PFSK-1 (cell line): ENCODE measurements around the gene KDM4C.

Experiments used
- FOXP2 ChIP-seq: optimal IDR thresholded peaks from 2 replicates; pipeline ENCODE3; 2011; ENCODE audit warnings: borderline replicate concordance, control low read depth, inconsistent platforms; ENCODE audit not compliant: insufficient read depth; ENCODE audit errors: extremely low read length, extremely low read depth
- POLR2AphosphoS5 ChIP-seq: IDR thresholded peaks from 2 replicates; pipeline ENCODE4 v1.6.1; 2012; ENCODE audit warnings: low read depth, mild to moderate bottlenecking, control low read depth, low read length, moderate library complexity
- SIN3A ChIP-seq: IDR thresholded peaks from 2 replicates; pipeline ENCODE4 v1.6.1; 2012; ENCODE audit warnings: mild to moderate bottlenecking, low read length, moderate library complexity, borderline replicate concordance; ENCODE audit not compliant: insufficient read depth
- TAF1 ChIP-seq: IDR thresholded peaks from 2 replicates; pipeline ENCODE4 v1.6.1; 2012; ENCODE audit warnings: low read length, control low read depth, borderline replicate concordance; ENCODE audit not compliant: insufficient read depth
- TF ChIP-seq, protein P1 (sequence below), 2 experiments: IDR thresholded peaks; 2 replicates each; pipeline versions ENCODE4 v1.6.1 to v1.8.0; 2011 to 2012; ENCODE audit warnings: low read depth in 2 of 2, low read length in 2 of 2, control low read depth in 1 of 2, inconsistent platforms in 1 of 2, mild to moderate bottlenecking in 1 of 2, moderate library complexity in 1 of 2; ENCODE audit not compliant: insufficient read depth in 1 of 2

The KDM4C gene

DNA sequence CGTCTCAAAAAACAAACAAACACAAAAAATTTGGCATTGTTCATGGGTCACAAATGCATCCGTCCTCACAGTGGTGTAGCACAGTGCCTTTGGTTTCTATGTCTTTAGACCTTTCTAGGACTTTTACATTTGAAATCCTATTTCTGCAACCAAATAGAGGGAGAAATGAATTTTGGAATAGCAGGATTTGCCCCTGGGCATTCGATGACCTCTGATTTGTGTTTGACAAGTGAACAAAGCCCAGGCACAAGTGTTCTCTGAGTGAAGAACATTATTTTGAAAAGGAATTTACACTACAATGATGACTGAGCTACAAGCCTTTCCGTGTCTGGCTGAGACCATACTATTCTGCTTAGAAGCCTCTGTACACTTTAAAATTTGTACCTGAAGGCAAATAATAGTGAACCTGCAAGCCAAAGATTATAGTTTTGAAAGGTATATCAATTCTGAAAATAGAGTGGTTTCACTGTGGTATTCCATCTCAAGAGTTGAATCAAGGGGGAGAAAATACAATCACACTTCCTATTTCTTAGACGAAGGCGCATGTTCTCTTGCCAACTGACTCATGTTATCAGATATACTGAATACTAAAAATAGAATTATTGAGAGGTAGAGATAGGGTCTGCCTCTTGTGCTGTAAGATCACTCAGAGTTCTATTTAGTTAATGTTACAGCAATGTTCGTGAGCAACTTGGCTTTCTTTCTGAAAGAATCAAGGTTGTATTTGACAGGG is 297.6 kb downstream of the KDM4C start:
- TF ChIP-seq POLR2AphosphoS5 = no peak
- TF ChIP-seq FOXP2 = no peak
- TF ChIP-seq, protein P1, sequence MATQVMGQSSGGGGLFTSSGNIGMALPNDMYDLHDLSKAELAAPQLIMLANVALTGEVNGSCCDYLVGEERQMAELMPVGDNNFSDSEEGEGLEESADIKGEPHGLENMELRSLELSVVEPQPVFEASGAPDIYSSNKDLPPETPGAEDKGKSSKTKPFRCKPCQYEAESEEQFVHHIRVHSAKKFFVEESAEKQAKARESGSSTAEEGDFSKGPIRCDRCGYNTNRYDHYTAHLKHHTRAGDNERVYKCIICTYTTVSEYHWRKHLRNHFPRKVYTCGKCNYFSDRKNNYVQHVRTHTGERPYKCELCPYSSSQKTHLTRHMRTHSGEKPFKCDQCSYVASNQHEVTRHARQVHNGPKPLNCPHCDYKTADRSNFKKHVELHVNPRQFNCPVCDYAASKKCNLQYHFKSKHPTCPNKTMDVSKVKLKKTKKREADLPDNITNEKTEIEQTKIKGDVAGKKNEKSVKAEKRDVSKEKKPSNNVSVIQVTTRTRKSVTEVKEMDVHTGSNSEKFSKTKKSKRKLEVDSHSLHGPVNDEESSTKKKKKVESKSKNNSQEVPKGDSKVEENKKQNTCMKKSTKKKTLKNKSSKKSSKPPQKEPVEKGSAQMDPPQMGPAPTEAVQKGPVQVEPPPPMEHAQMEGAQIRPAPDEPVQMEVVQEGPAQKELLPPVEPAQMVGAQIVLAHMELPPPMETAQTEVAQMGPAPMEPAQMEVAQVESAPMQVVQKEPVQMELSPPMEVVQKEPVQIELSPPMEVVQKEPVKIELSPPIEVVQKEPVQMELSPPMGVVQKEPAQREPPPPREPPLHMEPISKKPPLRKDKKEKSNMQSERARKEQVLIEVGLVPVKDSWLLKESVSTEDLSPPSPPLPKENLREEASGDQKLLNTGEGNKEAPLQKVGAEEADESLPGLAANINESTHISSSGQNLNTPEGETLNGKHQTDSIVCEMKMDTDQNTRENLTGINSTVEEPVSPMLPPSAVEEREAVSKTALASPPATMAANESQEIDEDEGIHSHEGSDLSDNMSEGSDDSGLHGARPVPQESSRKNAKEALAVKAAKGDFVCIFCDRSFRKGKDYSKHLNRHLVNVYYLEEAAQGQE (IDR thresholded peaks at IDR 0.05; ENCODE audit: insufficient read depth in 1 of 2, low read depth in 2 of 2, low read length in 2 of 2) = no peak
- TF ChIP-seq SIN3A = no peak
- no peak for TF ChIP-seq TAF1

DNA sequence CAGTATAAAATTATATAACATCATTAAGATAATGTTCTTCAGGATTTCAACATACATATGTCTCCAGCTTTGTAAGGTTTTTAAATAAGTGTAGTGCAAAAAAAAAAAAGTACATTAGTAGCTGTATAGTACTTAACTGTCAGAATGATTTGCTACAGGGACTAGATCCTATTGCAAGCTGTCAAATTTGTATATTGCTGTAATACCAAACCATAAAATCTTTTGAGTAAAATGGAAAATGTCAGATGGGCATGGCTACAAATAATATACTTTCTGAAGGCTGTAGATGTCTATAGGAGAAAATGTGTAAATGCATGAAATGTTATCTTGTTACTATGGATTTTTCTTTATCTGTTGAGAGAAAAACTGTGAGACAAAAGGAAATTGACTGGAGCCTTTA is 298.5 kb downstream of the KDM4C start:
- TF ChIP-seq FOXP2 (no peak), POLR2AphosphoS5 (no peak), TAF1 (no peak)
- TF ChIP-seq, protein P1 (IDR thresholded peaks at IDR 0.05; ENCODE audit: insufficient read depth in 1 of 2, low read depth in 2 of 2, low read length in 2 of 2) = no peak

DNA sequence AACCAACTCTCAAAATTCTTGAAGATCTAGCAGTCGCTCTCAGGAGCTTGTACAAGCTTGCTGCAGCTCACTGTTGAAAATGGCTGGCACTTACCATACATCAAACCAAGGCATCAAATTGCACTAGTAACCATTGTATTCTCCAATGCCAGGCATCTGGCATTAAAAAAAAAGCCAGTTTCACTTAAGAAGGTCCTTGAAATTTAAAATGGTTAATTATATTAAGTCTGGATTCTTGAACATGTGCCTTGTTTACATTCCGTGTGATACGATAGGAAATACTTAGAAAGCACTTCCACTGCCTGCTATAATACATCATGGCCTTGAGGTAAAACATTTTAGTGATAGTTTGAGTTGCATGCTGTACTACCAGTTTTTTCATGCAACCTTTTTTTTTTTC is 300.7 kb downstream of the KDM4C start:
- TF ChIP-seq POLR2AphosphoS5 = no peak
- TF ChIP-seq SIN3A = no peak
- TF ChIP-seq, protein P1 (IDR thresholded peaks at IDR 0.05; ENCODE audit: insufficient read depth in 1 of 2, low read depth in 2 of 2, low read length in 2 of 2) = no peak
- no peak for TF ChIP-seq FOXP2
- TF ChIP-seq TAF1 = no peak

DNA sequence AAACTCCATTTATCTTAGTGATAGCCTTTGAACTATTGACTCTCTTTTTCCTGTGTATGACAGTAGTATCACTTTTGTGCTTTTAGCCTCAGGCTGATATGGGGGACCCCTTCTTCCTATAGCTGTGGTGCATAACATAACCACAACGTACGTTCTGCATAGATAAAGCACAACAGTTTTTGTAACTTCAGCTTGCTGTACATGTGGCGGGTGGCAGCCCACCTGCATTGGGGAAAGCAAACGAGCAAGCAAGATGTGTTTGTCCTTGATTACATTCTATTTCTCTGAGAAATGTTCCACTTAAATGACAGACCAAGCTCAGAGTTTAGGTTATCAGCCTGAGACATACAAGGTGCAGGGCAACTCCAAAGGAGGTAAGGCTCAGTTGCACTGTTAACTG is 309.4 kb downstream of the KDM4C start:
- TF ChIP-seq SIN3A (no peak), POLR2AphosphoS5 (no peak), FOXP2 (no peak), TAF1 (no peak)
- TF ChIP-seq, protein P1 (IDR thresholded peaks at IDR 0.05; ENCODE audit: insufficient read depth in 1 of 2, low read depth in 2 of 2, low read length in 2 of 2) = no peak
